Measurements from ENCODE around the gene LBH. TPM values are rescaled to one million over a fixed set of nuclear protein-coding genes. Genes with fewer than 3 reads are reported as not detected.

LBH gene
- total and polyA plus RNA-seq, 4 experiments from 2014 or later: 119 to 364 (median 236) TPM

GRCh38 chr2:30192314-30192713 lies 39.0 kb upstream of the LBH start:
- peaks cover 0 to 1% of the 10 kb centered on the region in 2 donors for H3K27me3 Mint-ChIP-seq
- peaks cover 0 to 1% (median 0%) of the 10 kb centered on the region in 4 donors for H3K4me1 Mint-ChIP-seq
- CTCF ChIA-PET (ENCODE audit: partially characterized antibody): interaction anchor here (0.8 to 2.2 kb wide), 2 partner anchors 47 to 519 kb away, joined by 3 to 10 read pairs; no protein-coding TSS in a partner anchor
- Histone ChIP-seq H3K27me3 (ENCODE audit: insufficient read depth, low read length) (no peaks in the 10 kb centered on the region), H3K4me3 (ENCODE audit: low read length in 2 of 2) (no peak overlapping the region), H3K27ac (ENCODE audit: low read depth, low read length) (no peak overlapping the region), H3K36me3 (ENCODE audit: insufficient read depth, low read length) (no peaks in the 10 kb centered on the region), H3K4me1 (ENCODE audit: insufficient read depth, low read length) (no peaks in the 10 kb centered on the region), H3K9me3 (ENCODE audit: control insufficient read depth in 1 of 2, low read length in 2 of 2) (no peaks in the 10 kb centered on the region)
- no peaks in the 10 kb centered on the region for H3K36me3 Mint-ChIP-seq
- no peak for DNase-seq
- H3K9me3 Mint-ChIP-seq: no peaks in the 10 kb centered on the region
- no peak overlapping the region for H3K27ac Mint-ChIP-seq
- POLR2A ChIA-PET (ENCODE audit: partially characterized antibody): no interaction called here
- H3K4me3 Mint-ChIP-seq: no peak overlapping the region
- intact Hi-C loops (cut with micrococcal nuclease): no loop called here

- H3K27ac Mint-ChIP-seq: peak overlapping the region in 1 of 7 donors; percentile 25
- no peaks in the 10 kb centered on the region for H3K9me3 Mint-ChIP-seq
- Histone ChIP-seq H3K27me3 (ENCODE audit: insufficient read depth, low read length) (no peaks in the 10 kb centered on the region), H3K4me3 (ENCODE audit: low read length in 2 of 2) (no peak overlapping the region), H3K27ac (ENCODE audit: low read depth, low read length) (no peak overlapping the region), H3K9me3 (ENCODE audit: control insufficient read depth in 1 of 2, low read length in 2 of 2) (no peaks in the 10 kb centered on the region), H3K36me3 (ENCODE audit: insufficient read depth, low read length) (no peaks in the 10 kb centered on the region), H3K4me1 (ENCODE audit: insufficient read depth, low read length) (no peaks in the 10 kb centered on the region)
- ChIA-PET POLR2A (ENCODE audit: partially characterized antibody) (no interaction called here), CTCF (ENCODE audit: partially characterized antibody) (interaction anchor here (0.8 to 2.2 kb wide), 4 partner anchors 15 to 519 kb away, joined by 3 to 10 read pairs (median 4); no protein-coding TSS in a partner anchor)
- no peaks in the 10 kb centered on the region for H3K36me3 Mint-ChIP-seq
- H3K27me3 Mint-ChIP-seq: peaks cover 0 to 1% of the 10 kb centered on the region in 2 donors
- intact Hi-C loops (cut with micrococcal nuclease): no loop called here
- no peak for DNase-seq
- no peak overlapping the region for H3K4me3 Mint-ChIP-seq
- H3K4me1 Mint-ChIP-seq: peaks cover 0 to under 1% (median 0%) of the 10 kb centered on the region in 4 donors
These were observed 38.1 kb upstream of the LBH start for GRCh38 chr2:30193104-30193681.

- no peaks in the 10 kb centered on the region for H3K4me1 ChIP-seq (ENCODE audit: insufficient read depth, low read length)
- Mint-ChIP-seq H3K9me3 (no peaks in the 10 kb centered on the region), H3K27ac (peak overlapping the region in 2 of 7 donors; percentile 22 to 53), H3K27me3 (no peaks in the 10 kb centered on the region), H3K4me1 (no peaks in the 10 kb centered on the region), H3K36me3 (no peaks in the 10 kb centered on the region), H3K4me3 (no peak overlapping the region)
- no peaks in the 10 kb centered on the region for H3K27me3 ChIP-seq (ENCODE audit: insufficient read depth, low read length)
- intact Hi-C loops (cut with micrococcal nuclease): no loop called here
- no peak overlapping the region for H3K27ac ChIP-seq (ENCODE audit: low read depth, low read length)
- H3K4me3 ChIP-seq (ENCODE audit: low read length in 2 of 2): no peak overlapping the region
- ChIA-PET CTCF (ENCODE audit: partially characterized antibody) (interaction anchor here (1.0 kb wide), 1 partner anchor 517 kb away, joined by 4 read pairs; no protein-coding TSS in a partner anchor), POLR2A (ENCODE audit: partially characterized antibody) (no interaction called here)
- no peaks in the 10 kb centered on the region for H3K36me3 ChIP-seq (ENCODE audit: insufficient read depth, low read length)
- DNase-seq: no peak
- H3K9me3 ChIP-seq (ENCODE audit: control insufficient read depth in 1 of 2, low read length in 2 of 2): no peaks in the 10 kb centered on the region
These were observed 36.9 kb upstream of the LBH start for GRCh38 chr2:30194421-30194820.

DNA sequence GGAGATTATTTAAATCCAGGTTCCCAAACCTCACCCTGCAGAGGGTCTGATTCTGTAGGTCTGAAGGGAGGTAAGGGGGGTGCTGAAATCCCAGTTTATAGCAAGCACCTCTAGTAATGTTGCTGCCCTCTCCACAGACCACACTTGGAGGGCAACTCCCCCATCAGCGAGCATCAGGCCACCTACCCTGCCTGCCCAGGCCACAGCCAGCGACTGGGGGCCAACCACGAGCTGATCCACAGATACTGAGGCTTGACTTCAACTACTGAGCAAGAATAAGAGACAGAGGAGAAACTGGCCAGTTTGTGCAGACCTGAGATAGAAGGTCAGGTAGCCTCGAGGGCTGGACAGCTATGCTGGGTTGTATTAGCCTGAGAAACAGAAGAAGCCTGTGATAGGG lies 36.3 kb upstream of the LBH start:
- Mint-ChIP-seq H3K27ac (no peak overlapping the region), H3K36me3 (no peaks in the 10 kb centered on the region), H3K4me3 (no peak overlapping the region), H3K4me1 (no peaks in the 10 kb centered on the region), H3K9me3 (no peaks in the 10 kb centered on the region), H3K27me3 (no peaks in the 10 kb centered on the region)
- POLR2A ChIA-PET (ENCODE audit: partially characterized antibody): no interaction called here
- no peaks in the 10 kb centered on the region for H3K36me3 ChIP-seq (ENCODE audit: insufficient read depth, low read length)
- DNase-seq: no peak
- H3K4me1 ChIP-seq (ENCODE audit: insufficient read depth, low read length): no peaks in the 10 kb centered on the region
- H3K4me3 ChIP-seq (ENCODE audit: low read length in 2 of 2): no peak overlapping the region
- no peak overlapping the region for H3K27ac ChIP-seq (ENCODE audit: low read depth, low read length)
- H3K27me3 ChIP-seq (ENCODE audit: insufficient read depth, low read length): no peaks in the 10 kb centered on the region
- CTCF ChIA-PET (ENCODE audit: partially characterized antibody): interaction anchor here (1.1 kb wide), 1 partner anchor 517 kb away, joined by 3 read pairs; no protein-coding TSS in a partner anchor
- H3K9me3 ChIP-seq (ENCODE audit: control insufficient read depth in 1 of 2, low read length in 2 of 2): no peaks in the 10 kb centered on the region
- intact Hi-C loops (cut with micrococcal nuclease): no loop called here

DNA sequence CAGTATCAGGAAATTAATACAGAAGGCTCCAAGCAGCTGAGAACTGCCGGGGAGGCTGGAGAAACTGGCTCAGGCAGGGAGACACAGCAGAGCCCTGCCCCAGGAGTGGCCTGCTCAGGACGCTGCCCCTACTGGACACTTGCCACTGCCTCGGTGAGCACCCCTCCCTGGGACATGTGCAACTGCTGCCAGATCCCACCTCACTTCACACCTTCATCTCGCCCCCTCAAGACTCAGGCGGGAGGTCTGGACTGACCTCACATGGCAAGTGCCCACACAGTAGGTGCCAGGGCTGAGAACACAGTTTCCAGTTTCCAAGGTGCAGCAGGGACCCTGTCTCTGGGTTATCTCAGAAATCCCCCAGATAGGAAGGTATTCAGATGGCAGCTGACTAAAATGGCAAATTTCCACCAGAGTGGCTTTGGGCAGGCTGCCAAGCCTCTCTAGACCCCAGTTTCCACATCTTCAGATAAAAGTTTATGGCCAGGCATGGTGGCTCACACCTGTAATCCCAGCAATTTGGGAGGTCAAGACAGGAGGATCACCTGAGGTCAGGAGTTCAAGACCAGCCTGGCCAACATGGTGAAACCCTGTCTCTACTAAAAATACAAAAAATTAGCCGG lies 33.7 kb upstream of the LBH start:
- Mint-ChIP-seq H3K4me3 (no peak overlapping the region), H3K4me1 (no peaks in the 10 kb centered on the region), H3K27ac (no peak overlapping the region), H3K36me3 (no peaks in the 10 kb centered on the region), H3K27me3 (no peaks in the 10 kb centered on the region), H3K9me3 (no peaks in the 10 kb centered on the region)
- no peaks in the 10 kb centered on the region for H3K4me1 ChIP-seq (ENCODE audit: insufficient read depth, low read length)
- H3K4me3 ChIP-seq (ENCODE audit: low read length in 2 of 2): no peak overlapping the region
- H3K27me3 ChIP-seq (ENCODE audit: insufficient read depth, low read length): no peaks in the 10 kb centered on the region
- no peak overlapping the region for H3K27ac ChIP-seq (ENCODE audit: low read depth, low read length)
- H3K36me3 ChIP-seq (ENCODE audit: insufficient read depth, low read length): no peaks in the 10 kb centered on the region
- no peaks in the 10 kb centered on the region for H3K9me3 ChIP-seq (ENCODE audit: control insufficient read depth in 1 of 2, low read length in 2 of 2)
- POLR2A ChIA-PET (ENCODE audit: partially characterized antibody): no interaction called here
- CTCF ChIA-PET (ENCODE audit: partially characterized antibody): interaction anchor here (1.3 to 1.9 kb wide), 2 partner anchors 33 to 513 kb away, joined by 4 to 9 read pairs; no protein-coding TSS in a partner anchor
- intact Hi-C loops (cut with micrococcal nuclease): no loop called here
- DNase-seq: no peak

GRCh38 chr2:30201990-30202389 lies 29.3 kb upstream of the LBH start:
- no peaks in the 10 kb centered on the region for H3K27me3 Mint-ChIP-seq
- Histone ChIP-seq H3K36me3 (ENCODE audit: insufficient read depth, low read length) (no peaks in the 10 kb centered on the region), H3K9me3 (ENCODE audit: control insufficient read depth in 1 of 2, low read length in 2 of 2) (no peaks in the 10 kb centered on the region), H3K27me3 (ENCODE audit: insufficient read depth, low read length) (no peaks in the 10 kb centered on the region), H3K4me1 (ENCODE audit: insufficient read depth, low read length) (no peaks in the 10 kb centered on the region), H3K27ac (ENCODE audit: low read depth, low read length) (no peak overlapping the region), H3K4me3 (ENCODE audit: low read length in 2 of 2) (no peak overlapping the region)
- POLR2A ChIA-PET (ENCODE audit: partially characterized antibody): interaction anchor here (0.8 kb wide), 1 partner anchor 31 kb away, joined by 3 read pairs; no protein-coding TSS in a partner anchor
- H3K9me3 Mint-ChIP-seq: no peaks in the 10 kb centered on the region
- no peak for DNase-seq
- intact Hi-C loops (cut with micrococcal nuclease): no loop called here
- CTCF ChIA-PET (ENCODE audit: partially characterized antibody): interaction anchor here (1.3 to 1.6 kb wide), 2 partner anchors 37 to 510 kb away, joined by 4 to 6 read pairs; no protein-coding TSS in a partner anchor
- no peaks in the 10 kb centered on the region for H3K4me1 Mint-ChIP-seq
- no peak overlapping the region for H3K27ac Mint-ChIP-seq
- no peak overlapping the region for H3K4me3 Mint-ChIP-seq
- H3K36me3 Mint-ChIP-seq: no peaks in the 10 kb centered on the region

GRCh38 chr2:30203156-30203555 lies 28.2 kb upstream of the LBH start:
- Mint-ChIP-seq H3K4me3 (no peak overlapping the region), H3K4me1 (peaks cover 0 to under 1% (median 0%) of the 10 kb centered on the region in 4 donors), H3K27ac (no peak overlapping the region), H3K36me3 (no peaks in the 10 kb centered on the region), H3K9me3 (no peaks in the 10 kb centered on the region), H3K27me3 (no peaks in the 10 kb centered on the region)
- POLR2A ChIA-PET (ENCODE audit: partially characterized antibody): no interaction called here
- Histone ChIP-seq H3K27ac (ENCODE audit: low read depth, low read length) (no peak overlapping the region), H3K9me3 (ENCODE audit: control insufficient read depth in 1 of 2, low read length in 2 of 2) (no peaks in the 10 kb centered on the region), H3K27me3 (ENCODE audit: insufficient read depth, low read length) (no peaks in the 10 kb centered on the region), H3K36me3 (ENCODE audit: insufficient read depth, low read length) (no peaks in the 10 kb centered on the region), H3K4me1 (ENCODE audit: insufficient read depth, low read length) (peaks cover 4% of the 10 kb centered on the region), H3K4me3 (ENCODE audit: low read length in 2 of 2) (no peak overlapping the region)
- no peak for DNase-seq
- CTCF ChIA-PET (ENCODE audit: partially characterized antibody): interaction anchor here (1.2 to 12.1 kb wide), 2 partner anchors 9 to 505 kb away, joined by 3 to 394 read pairs; no protein-coding TSS in a partner anchor
- intact Hi-C loops (cut with micrococcal nuclease): no loop called here
